GM12874 (cell line): Measurements from ENCODE around the gene PTPRT.

Experiments
- CTCF ChIP-seq: IDR thresholded peaks from 2 replicates; pipeline ENCODE4 v1.5.1; 2011; ENCODE audit warnings: low read depth, mild to moderate bottlenecking, control low read depth, low read length, moderate library complexity; ENCODE audit not compliant: insufficient read depth

The PTPRT gene

GRCh38 chr20:42370075-42370474 is 819.6 kb downstream of the PTPRT start:
- no peak for TF ChIP-seq CTCF

- TF ChIP-seq CTCF: no peak
Measured at GRCh38 chr20:42368910-42369309, 820.8 kb downstream of the PTPRT start.

GRCh38 chr20:42366626-42367025 is 823.1 kb downstream of the PTPRT start:
- TF ChIP-seq CTCF: no peak

GRCh38 chr20:42364446-42364845 is 825.3 kb downstream of the PTPRT start:
- TF ChIP-seq CTCF: no peak

GRCh38 chr20:42361402-42361970 is 828.2 kb downstream of the PTPRT start:
- no peak for TF ChIP-seq CTCF

GRCh38 chr20:42360621-42361020 is 829.1 kb downstream of the PTPRT start:
- TF ChIP-seq CTCF: no peak

- TF ChIP-seq CTCF: no peak
Measured at GRCh38 chr20:42359617-42360016, 830.1 kb downstream of the PTPRT start.
